ENCODE measurements around the gene CABLES2. TPM values are rescaled to one million over a fixed set of nuclear protein-coding genes. Genes with fewer than 3 reads are reported as not detected.

CABLES2 gene
- total and polyA plus RNA-seq, 4 donors = 1.8 to 4.2 (median 2.5) TPM

GRCh38 chr20:62368976-62369814, 37.9 kb downstream of the CABLES2 start:
- no peaks in the 10 kb centered on the region for H3K27me3 ChIP-seq (ENCODE audit: control insufficient read depth in 1 of 2, insufficient read depth in 2 of 2, low read length in 1 of 2)
- H3K9me3 ChIP-seq (ENCODE audit: control insufficient read depth, low read length) = no peaks in the 10 kb centered on the region
- no peak overlapping the region for H3K4me3 ChIP-seq (ENCODE audit: low read length in 2 of 2)
- intact Hi-C loops (cut with DNase I) = no loop called here
- no peak overlapping the region for H3K27ac ChIP-seq (ENCODE audit: low read depth in 1 of 2, low read length in 2 of 2)
- no peak for ATAC-seq (ENCODE audit: low FRiP score)
- DNase-seq = no peak
- 25 to 32% methylated on average over 21 to 28 of the region's 28 CpGs for WGBS, 2 donors
- H3K4me1 ChIP-seq (ENCODE audit: control insufficient read depth in 1 of 2, insufficient read depth in 2 of 2, low read length in 2 of 2) = no peaks in the 10 kb centered on the region
- H3K36me3 ChIP-seq (ENCODE audit: control insufficient read depth in 1 of 2, insufficient read depth in 2 of 2, low read length in 1 of 2) = no peaks in the 10 kb centered on the region

- Histone ChIP-seq H3K4me3 (ENCODE audit: low read length in 2 of 2) (no peak overlapping the region), H3K4me1 (ENCODE audit: control insufficient read depth in 1 of 2, insufficient read depth in 2 of 2, low read length in 2 of 2) (no peaks in the 10 kb centered on the region)
- ATAC-seq (ENCODE audit: low FRiP score) = no peak
Observed at GRCh38 chr20:62368392-62368975, 38.6 kb downstream of the CABLES2 start.

GRCh38 chr20:62367633-62368391, 39.3 kb downstream of the CABLES2 start:
- Histone ChIP-seq H3K36me3 (ENCODE audit: control insufficient read depth in 1 of 2, insufficient read depth in 2 of 2, low read length in 1 of 2) (no peaks in the 10 kb centered on the region), H3K27me3 (ENCODE audit: control insufficient read depth in 1 of 2, insufficient read depth in 2 of 2, low read length in 1 of 2) (no peaks in the 10 kb centered on the region), H3K9me3 (ENCODE audit: control insufficient read depth, low read length) (no peaks in the 10 kb centered on the region), H3K4me1 (ENCODE audit: control insufficient read depth in 1 of 2, insufficient read depth in 2 of 2, low read length in 2 of 2) (no peaks in the 10 kb centered on the region), H3K27ac (ENCODE audit: low read depth in 1 of 2, low read length in 2 of 2) (peak overlapping the region in 1 of 2 donors; percentile 48), H3K4me3 (ENCODE audit: low read length in 2 of 2) (peak overlapping the region; percentile 73 to 88)
- ATAC-seq (ENCODE audit: low FRiP score) = no peak
- intact Hi-C loops (cut with DNase I) = no loop called here
- DNase-seq = peak in 1 of 2 donors; percentile 65
- 1 to 2% methylated on average over 35 to 37 of the region's 37 CpGs for WGBS, 2 donors

More at GRCh38 chr20:62368392-62368975, 38.6 kb downstream of the CABLES2 start:
- Histone ChIP-seq H3K36me3 (ENCODE audit: control insufficient read depth in 1 of 2, insufficient read depth in 2 of 2, low read length in 1 of 2) (no peaks in the 10 kb centered on the region), H3K9me3 (ENCODE audit: control insufficient read depth, low read length) (no peaks in the 10 kb centered on the region), H3K27me3 (ENCODE audit: control insufficient read depth in 1 of 2, insufficient read depth in 2 of 2, low read length in 1 of 2) (no peaks in the 10 kb centered on the region), H3K27ac (ENCODE audit: low read depth in 1 of 2, low read length in 2 of 2) (no peak overlapping the region)
- intact Hi-C loops (cut with DNase I) = no loop called here
- no peak for DNase-seq
- 5 to 8% methylated on average over 14 to 15 of the region's 15 CpGs for WGBS, 2 donors

DNA sequence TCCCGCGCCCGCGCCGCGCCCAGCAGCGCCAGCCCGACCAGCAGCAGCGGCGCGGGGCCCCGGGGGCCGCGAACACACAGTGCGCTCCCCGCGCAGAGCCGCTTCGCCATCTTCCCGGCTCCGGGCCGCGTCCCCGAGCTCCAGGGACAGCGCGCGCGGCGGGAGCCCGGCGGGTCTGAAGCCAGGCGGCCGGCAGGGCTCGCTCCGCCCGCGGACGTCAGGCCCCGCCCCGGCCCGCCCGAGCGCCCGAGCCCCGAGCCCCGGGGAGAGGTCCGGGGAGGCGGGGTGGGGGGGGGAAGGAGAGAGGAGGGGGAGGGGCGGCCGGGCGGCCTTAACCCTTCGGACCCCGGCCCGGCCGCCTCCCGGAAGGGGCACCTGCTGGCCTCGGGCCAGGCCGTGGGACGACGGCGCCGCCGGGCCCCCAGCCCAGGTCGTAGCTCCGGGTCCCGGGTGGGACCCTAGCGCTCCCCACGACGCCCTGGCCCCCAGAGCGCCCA, 39.9 kb downstream of the CABLES2 start, which contains the start of gene LAMA5:
TSS of gene LAMA5 (minus strand) at position 177 of the 497 bp plus-strand sequence. CDS start at position 110, 67 bp downstream.
- no peaks in the 10 kb centered on the region for H3K27me3 ChIP-seq (ENCODE audit: control insufficient read depth in 1 of 2, insufficient read depth in 2 of 2, low read length in 1 of 2)
- no peaks in the 10 kb centered on the region for H3K36me3 ChIP-seq (ENCODE audit: control insufficient read depth in 1 of 2, insufficient read depth in 2 of 2, low read length in 1 of 2)
- H3K4me1 ChIP-seq (ENCODE audit: control insufficient read depth in 1 of 2, insufficient read depth in 2 of 2, low read length in 2 of 2) = no peaks in the 10 kb centered on the region
- WGBS, 2 donors = 0 to 1% methylated on average over 26 to 70 of the region's 70 CpGs
- intact Hi-C loops (cut with DNase I) = no loop called here
- H3K27ac ChIP-seq (ENCODE audit: low read depth in 1 of 2, low read length in 2 of 2) = peak within 1 kb of the TSS; percentile 8 to 48
- peak within 1 kb of the TSS; percentile 73 to 88 for H3K4me3 ChIP-seq (ENCODE audit: low read length in 2 of 2)
- DNase-seq = peak; percentile 67 to 88
- no peaks in the 10 kb centered on the region for H3K9me3 ChIP-seq (ENCODE audit: control insufficient read depth, low read length)
- peak; percentile 20 for ATAC-seq (ENCODE audit: low FRiP score)

DNA sequence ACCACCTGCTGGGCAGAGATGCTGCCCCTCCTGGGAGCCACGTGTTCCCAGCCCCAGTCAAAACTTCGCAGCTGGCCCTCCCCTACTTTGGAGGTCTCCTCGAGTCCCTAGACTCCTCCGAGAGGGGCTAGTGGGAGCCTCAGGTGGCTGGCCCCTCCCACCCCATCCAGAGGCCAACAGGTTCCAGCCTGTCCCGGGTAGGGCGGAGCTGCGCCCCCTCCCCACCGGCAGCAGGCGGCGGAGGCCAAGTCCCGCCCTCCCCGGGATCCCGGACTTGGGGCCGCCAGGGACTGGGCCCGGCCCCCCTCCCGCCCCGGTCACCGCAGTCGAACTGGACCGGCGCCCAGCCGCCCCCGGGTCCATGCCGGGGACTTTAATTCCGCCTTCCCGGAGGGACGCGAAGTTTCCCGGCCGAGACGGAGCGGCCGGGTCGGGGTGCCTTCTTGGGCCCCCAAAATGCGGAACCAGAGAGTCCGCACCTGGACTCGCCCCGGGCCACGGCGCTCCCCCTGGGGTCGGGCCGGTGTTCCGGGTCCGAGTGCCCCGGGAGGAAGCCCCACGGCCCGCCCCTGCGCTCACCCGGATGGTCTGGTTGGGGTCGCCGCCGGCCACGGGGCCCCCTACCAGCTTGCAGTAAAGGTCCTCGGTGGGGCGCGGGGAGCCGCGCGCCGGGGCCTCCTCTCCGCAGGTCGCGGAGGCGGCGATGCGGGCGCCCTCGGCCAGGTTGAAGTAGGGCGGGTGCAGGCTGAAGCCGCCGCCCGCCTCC, 40.5 kb downstream of the CABLES2 start:
- H3K36me3 ChIP-seq (ENCODE audit: control insufficient read depth in 1 of 2, insufficient read depth in 2 of 2, low read length in 1 of 2) = peaks cover 0 to 1% of the 10 kb centered on the region in 2 donors
- peak; percentile 56 to 82 for DNase-seq
- no peak for ATAC-seq (ENCODE audit: low FRiP score)
- intact Hi-C loops (cut with DNase I) = no loop called here
- no peaks in the 10 kb centered on the region for H3K4me1 ChIP-seq (ENCODE audit: control insufficient read depth in 1 of 2, insufficient read depth in 2 of 2, low read length in 2 of 2)
- H3K27me3 ChIP-seq (ENCODE audit: control insufficient read depth in 1 of 2, insufficient read depth in 2 of 2, low read length in 1 of 2) = no peaks in the 10 kb centered on the region
- peak overlapping the region; percentile 8 to 43 for H3K27ac ChIP-seq (ENCODE audit: low read depth in 1 of 2, low read length in 2 of 2)
- 1 to 2% methylated on average over 28 to 72 of the region's 72 CpGs for WGBS, 2 donors
- no peaks in the 10 kb centered on the region for H3K9me3 ChIP-seq (ENCODE audit: control insufficient read depth, low read length)
- H3K4me3 ChIP-seq (ENCODE audit: low read length in 2 of 2) = peak overlapping the region; percentile 73 to 88

DNA sequence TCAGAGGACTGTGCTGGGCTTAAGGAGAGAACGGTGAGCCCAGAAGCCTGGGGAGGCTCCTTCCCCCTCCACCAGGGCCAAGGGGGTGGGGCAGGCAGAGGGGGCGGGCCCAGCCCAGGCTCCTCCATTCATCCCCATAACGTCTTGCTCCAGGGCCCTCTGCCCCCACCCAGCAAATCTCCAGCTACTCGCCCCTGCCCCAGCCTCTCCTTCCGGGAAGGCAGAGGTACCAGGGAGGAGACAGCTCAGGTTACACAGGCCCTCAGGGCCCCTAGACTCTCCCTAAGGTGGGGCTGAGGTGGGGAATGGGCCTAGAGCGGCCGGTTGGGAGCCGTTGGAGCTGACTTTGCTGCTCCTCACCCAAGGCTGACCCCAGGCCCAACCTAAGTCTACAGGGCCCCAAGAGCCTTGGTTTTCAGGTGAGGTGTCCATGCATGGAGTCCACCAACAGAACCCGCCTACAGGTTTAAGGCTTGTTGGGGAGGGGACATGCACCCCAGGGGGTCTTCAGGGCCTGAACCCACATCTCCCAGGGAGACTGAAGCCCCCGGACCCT, 41.2 kb downstream of the CABLES2 start:
- H3K4me1 ChIP-seq (ENCODE audit: control insufficient read depth in 1 of 2, insufficient read depth in 2 of 2, low read length in 2 of 2) = no peaks in the 10 kb centered on the region
- H3K9me3 ChIP-seq (ENCODE audit: control insufficient read depth, low read length) = no peaks in the 10 kb centered on the region
- peaks cover 0 to 1% of the 10 kb centered on the region in 2 donors for H3K36me3 ChIP-seq (ENCODE audit: control insufficient read depth in 1 of 2, insufficient read depth in 2 of 2, low read length in 1 of 2)
- peak; percentile 62 for ATAC-seq (ENCODE audit: low FRiP score)
- WGBS, 2 donors = 11 to 12% methylated on average over 9 to 10 of the region's 10 CpGs
- H3K4me3 ChIP-seq (ENCODE audit: low read length in 2 of 2) = peak overlapping the region; percentile 73 to 88
- intact Hi-C loops (cut with DNase I) = no loop called here
- DNase-seq = peak; percentile 66 to 88
- H3K27me3 ChIP-seq (ENCODE audit: control insufficient read depth in 1 of 2, insufficient read depth in 2 of 2, low read length in 1 of 2) = no peaks in the 10 kb centered on the region
- H3K27ac ChIP-seq (ENCODE audit: low read depth in 1 of 2, low read length in 2 of 2) = peak overlapping the region; percentile 49 to 66

DNA sequence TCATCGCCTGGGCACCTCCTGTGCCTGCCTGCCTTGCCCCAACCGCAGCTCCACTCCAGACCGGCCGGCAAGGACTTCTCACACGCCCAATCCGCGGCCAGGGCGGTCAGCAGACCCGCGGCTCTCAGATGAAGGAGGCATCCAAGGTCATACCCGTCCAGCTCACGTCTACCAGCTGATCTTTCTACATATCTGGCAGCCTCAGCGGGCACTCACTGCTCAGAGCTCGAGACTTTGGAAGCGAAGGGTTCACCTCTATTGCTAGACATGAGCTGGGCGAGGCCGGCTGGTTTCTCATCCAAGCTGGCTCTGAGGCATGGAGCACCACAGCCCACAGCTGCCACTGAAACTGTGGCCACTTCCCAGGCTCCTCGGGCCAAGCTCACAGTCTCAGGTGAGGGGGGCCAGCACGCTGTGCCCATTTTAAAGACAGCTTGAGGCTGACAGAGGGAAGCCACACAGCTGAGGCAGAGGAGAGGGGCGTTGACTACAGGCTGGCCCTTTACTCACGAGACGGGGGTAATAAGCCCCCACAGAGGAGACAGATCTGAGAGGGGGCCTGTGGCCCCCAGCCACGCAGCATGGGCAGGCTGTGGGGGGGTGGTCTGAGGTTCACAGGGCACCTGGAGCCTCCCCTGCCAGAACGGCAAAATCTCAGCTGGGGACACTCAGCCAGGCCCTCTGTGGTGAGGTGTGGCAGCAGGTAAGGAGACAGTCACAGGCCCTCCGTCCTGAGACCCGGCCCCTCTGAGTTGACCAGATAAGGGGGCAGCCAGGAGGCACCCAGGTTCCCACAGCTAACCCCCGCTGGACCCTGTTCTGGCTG, 42.0 kb downstream of the CABLES2 start:
- Histone ChIP-seq H3K4me3 (ENCODE audit: low read length in 2 of 2) (no peak overlapping the region), H3K9me3 (ENCODE audit: control insufficient read depth, low read length) (no peaks in the 10 kb centered on the region), H3K27ac (ENCODE audit: low read depth in 1 of 2, low read length in 2 of 2) (peak overlapping the region; percentile 49 to 66), H3K27me3 (ENCODE audit: control insufficient read depth in 1 of 2, insufficient read depth in 2 of 2, low read length in 1 of 2) (no peaks in the 10 kb centered on the region), H3K4me1 (ENCODE audit: control insufficient read depth in 1 of 2, insufficient read depth in 2 of 2, low read length in 2 of 2) (no peaks in the 10 kb centered on the region), H3K36me3 (ENCODE audit: control insufficient read depth in 1 of 2, insufficient read depth in 2 of 2, low read length in 1 of 2) (peaks cover 0 to 1% of the 10 kb centered on the region in 2 donors)
- DNase-seq (peak; percentile 75 to 80), ATAC-seq (ENCODE audit: low FRiP score) (peak; percentile 30)
- intact Hi-C loops (cut with DNase I) = no loop called here
- 8 to 10% methylated on average over 27 of the region's 27 CpGs for WGBS, 2 donors
